Cardiac septum (tissue), 1 donor: ENCODE results near the gene SKP1. TPM values are rescaled to one million over a fixed set of nuclear protein-coding genes. Genes with fewer than 3 reads are reported as not detected.
"Not testable (repeated sequence)": the region's sequence is repeated elsewhere in the genome, so short reads cannot be mapped to it uniquely, and the experiment has no call there.

Source experiments
- DNase-seq: peaks from one replicate; pipeline ENCODE4 v3.0.0-alpha.2; 2020; ENCODE audit warnings: low spot score
- intact Hi-C: fragments of 100-400 bp; cut with DNase I; formaldehyde crosslinking; loops from one replicate; pipeline ENCODE4 v1.14.0; 2022
- long read RNA-seq: library from polyadenylated mRNA; unstranded; transcript quantifications from one replicate; pipeline ENCODE4 v2.0.0, GENCODE V29; 2021
- total RNA-seq: library from RNA; stranded (reverse); fragmentation: NEBNext Ultra II Directional; extraction: Animal tissue kit (Norgen Biotek cat#: 25700); gene quantifications from one replicate; pipeline ENCODE4 v1.2.1, GENCODE V29; 2021
- donor health status: DM: no; HTN: no; CAD: no.

The SKP1 gene
- 494 TPM for total RNA-seq
- long read RNA-seq, full-length matches to known transcripts, result 668 of 680 reads
- long read RNA-seq, partial matches to known transcripts, result 4 of 680 reads
- long read RNA-seq, other reads (novel, unspliced or antisense), result 8 of 680 reads

DNA sequence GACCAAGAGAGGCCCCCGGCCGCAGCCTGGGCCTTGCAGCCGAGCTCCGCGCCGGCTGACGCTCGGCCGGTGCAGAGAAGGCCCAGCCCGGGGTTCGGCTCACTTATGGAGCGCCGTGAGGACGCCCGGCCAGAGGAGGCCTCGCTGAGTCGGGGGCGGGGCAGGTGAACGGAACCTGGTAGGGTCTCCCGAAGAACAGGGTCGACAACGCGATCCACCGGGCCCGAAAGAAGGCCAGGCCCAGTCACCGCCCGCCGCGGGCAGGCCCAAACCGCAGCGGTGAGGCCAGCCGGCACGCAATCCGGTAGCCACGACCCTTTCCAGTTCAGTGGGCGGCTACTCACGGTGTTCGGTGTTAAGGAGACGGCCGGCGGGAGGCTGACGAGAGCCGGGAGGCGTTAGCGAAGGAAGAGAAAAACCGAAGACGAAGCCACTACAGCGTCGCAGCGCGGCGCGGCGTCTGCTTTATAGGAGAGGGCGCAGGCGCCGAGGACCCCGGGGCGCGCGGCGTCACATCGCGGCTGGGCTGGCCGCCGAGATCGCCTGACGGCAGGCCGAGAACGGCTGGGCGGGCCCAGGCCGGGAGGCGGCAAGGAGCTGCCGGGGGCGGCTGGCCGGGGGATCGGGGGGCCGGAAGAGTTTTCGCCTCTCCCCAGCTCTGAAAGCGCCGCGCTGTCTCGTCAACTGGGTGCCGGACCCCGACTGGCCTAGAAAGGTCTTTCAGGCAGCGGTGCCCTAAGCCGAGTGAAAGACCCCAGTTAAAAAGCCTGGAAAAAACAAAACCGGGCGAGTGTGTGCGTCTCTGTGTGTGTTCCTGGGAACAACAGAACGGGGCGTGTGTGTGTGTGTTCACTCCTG is at the start of gene SKP1:
SKP1 (minus strand) TSS at position 440 of the 858 bp plus-strand sequence. CDS start 2,928 bp downstream, outside the sequence.
- DNase-seq, result peak; percentile 93
- intact Hi-C loops, result loop anchor here (2.0 to 10.0 kb wide), 3 partner anchors 50 to 408 kb away; partner anchors contain the start of genes CDKL3 and PPP2CA

DNA sequence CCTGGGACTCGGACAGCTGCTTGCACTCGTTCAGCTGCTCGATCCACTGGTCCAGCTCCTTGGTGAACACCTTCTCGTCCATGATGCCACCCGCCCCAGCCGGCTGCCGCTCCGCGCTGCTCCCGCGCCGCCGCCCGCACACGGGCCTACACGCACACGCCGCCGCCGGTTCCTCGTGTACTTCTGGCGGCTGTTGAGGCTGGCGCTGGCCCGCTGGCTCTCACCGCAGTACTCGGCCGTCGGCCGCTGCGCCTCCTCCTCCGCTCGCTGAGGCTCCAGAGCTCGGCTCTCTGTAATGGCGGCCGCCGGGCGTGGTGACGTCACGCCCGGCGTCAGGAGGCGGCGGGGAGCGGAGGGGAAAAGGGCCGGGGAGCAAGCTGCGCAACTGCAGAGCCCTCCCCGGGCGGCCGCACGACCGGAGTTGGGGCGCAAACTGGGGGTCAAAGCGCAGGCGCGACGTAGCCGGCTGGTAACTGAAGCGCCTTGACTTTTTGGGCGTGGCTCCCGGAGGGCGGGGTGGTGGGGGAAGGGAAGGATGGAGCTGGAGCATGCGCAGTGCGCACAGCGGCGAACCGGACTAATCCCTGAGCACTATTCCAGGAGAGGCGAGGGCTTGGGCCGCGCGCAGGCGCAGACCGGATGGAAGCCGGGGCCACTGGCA is 49.2 kb upstream of the SKP1 start, which contains the start of gene PPP2CA:
PPP2CA (minus strand) TSS at position 294 of the 661 bp plus-strand sequence; CDS start at position 82, 212 bp downstream.
- intact Hi-C loops, result loop anchor here (1.0 to 2.0 kb wide), 2 partner anchors 17 to 49 kb away; partner anchors contain the start of gene SKP1
- DNase-seq, result peak; percentile 100

- peak; percentile 79 for DNase-seq
- intact Hi-C loops, result loop anchor here (1.0 kb wide), 1 partner anchor 16 kb away; no protein-coding TSS in a partner anchor
Observed at GRCh38 chr5:134224888-134225779, 48.4 kb upstream of the SKP1 start.

GRCh38 chr5:134223406-134224248 is 46.9 kb upstream of the SKP1 start:
- DNase-seq, result no peak
- intact Hi-C loops, result no loop called here

GRCh38 chr5:134221690-134222089 is 44.9 kb upstream of the SKP1 start:
- intact Hi-C loops, result not testable (repeated sequence)

GRCh38 chr5:134215757-134216156 is 39.0 kb upstream of the SKP1 start:
- intact Hi-C loops, result no loop called here
- DNase-seq, result no peak

More at GRCh38 chr5:134221690-134222089, 44.9 kb upstream of the SKP1 start:
- not testable (repeated sequence) for DNase-seq

DNA sequence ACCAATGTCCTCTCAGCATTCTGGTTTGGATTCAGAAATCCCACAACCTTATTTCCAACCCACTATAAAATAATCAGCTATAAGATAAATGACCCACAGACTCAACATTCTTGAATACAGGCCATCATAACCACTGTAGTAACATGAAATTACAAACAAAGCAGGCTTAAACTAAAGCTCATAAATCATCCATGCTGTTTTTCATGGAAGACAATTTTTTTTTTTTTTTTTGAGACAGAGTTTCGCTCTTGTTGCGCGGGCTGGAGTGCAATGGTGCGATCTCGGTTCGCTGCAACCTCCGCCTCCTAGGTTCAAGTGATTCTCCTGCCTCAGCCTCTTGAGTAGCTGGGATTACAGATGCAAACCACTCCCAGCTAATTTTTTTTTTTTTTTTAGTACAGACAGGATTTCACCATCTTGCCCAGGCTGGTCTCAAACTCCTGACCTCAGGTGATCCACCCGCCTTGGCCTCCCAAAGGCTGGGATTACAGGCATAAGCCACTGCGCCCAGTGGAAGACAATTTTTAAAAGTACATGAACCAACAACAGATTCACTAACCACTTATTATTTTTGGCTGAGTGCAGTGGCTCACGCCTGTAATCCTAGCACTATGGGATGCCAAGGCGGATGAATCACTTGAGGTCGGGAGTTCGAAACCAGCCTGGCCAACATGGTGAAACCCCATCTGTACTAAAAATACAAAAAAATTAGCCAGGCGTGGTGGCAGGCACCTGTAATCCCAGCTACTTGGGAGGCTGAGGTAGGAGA is 34.7 kb upstream of the SKP1 start:
- DNase-seq, intact Hi-C loops: not testable (repeated sequence)

- intact Hi-C loops, result loop anchor here (1.0 kb wide), 1 partner anchor 16 kb away; no protein-coding TSS in a partner anchor
Observed at GRCh38 chr5:134209477-134210245, 32.9 kb upstream of the SKP1 start.

DNA sequence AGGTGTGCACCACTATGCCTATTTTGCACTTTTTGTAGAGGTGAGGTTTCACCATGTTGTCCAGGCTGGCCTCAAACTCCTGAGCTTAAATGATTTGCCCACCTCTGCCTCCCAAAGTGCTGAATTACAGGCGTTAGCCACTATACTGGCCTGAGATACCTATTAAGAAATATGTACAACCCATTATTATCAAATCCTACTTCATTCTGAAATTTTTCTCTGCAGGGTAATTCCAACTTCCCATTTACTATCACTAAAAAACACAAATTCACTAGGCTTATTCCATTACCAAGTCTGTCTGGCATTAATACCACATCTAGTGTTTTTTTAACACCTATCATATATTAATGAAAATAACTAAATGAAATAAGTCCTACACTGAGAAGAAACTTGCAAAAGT is 30.9 kb upstream of the SKP1 start:
- DNase-seq, result no peak
- intact Hi-C loops, result no loop called here

More at GRCh38 chr5:134209477-134210245, 32.9 kb upstream of the SKP1 start:
- DNase-seq, result no peak

DNA sequence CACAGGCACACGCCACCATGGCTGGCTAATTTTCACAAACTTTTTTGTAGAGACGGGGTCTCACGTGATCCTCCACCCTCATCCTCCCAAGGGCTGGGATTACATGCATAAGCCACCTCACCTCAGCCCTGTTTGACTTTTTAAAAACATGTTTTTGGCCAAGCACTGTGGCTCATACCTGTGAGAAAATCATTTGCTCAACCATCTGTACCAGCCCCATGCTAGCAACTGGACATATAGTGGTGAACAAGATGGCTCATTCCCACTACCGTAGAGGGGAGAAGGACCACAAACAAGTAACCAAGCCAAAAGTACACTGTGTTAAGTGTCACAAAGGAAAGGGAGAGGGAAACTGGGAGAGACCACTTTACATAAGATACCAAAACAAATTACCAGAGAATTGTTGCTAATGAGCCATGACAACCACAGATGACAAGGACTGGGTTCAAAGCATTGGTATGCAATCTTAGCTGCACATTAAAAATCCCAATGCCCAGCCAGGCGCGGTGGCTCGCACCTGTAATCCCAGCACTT is 29.9 kb upstream of the SKP1 start:
- DNase-seq, result no peak
- intact Hi-C loops, result no loop called here

DNA sequence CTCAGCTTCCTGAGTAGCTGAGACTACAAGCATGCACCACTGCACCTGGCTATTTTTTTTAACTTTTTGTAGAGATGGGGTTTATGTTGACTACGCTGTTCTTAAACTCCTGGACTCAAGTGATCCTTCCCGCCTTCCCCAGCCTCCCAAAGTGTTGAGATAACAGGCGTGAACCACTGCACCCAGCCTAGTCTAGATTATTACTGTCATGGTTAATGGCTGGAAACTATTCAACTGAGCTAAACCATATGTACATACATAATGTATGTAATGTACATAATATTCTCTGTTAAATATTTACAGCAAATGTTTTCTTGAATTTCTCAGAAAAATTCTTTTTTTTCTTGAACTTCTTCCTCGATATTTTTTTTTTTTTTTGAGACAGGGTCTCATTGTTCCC is 27.8 kb upstream of the SKP1 start:
- no peak for DNase-seq
- intact Hi-C loops, result no loop called here

GRCh38 chr5:134203630-134204029 is 26.9 kb upstream of the SKP1 start:
- intact Hi-C loops, result no loop called here
- DNase-seq, result no peak

DNA sequence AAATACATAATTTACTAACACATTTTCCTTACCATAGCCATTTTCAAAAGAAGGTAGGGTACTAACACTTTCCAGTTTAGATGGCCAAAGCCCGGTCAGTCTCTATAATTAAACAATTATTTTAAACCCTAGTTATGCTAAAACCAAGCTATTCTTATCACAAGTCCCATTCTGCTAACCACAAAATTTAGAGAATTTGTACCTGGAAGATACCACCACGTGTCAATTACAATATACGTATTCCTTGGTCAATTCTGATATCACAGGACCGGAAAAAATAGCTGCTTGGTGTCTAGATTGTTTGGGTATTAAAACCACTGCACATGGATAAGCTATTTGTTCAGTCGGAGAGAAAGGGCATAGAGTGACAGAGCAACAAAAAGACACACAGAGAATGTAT is 18.9 kb upstream of the SKP1 start:
- intact Hi-C loops, result no loop called here
- no peak for DNase-seq

- no peak for DNase-seq
- intact Hi-C loops, result no loop called here
Observed at GRCh38 chr5:134189031-134189430, 12.3 kb upstream of the SKP1 start.

DNA sequence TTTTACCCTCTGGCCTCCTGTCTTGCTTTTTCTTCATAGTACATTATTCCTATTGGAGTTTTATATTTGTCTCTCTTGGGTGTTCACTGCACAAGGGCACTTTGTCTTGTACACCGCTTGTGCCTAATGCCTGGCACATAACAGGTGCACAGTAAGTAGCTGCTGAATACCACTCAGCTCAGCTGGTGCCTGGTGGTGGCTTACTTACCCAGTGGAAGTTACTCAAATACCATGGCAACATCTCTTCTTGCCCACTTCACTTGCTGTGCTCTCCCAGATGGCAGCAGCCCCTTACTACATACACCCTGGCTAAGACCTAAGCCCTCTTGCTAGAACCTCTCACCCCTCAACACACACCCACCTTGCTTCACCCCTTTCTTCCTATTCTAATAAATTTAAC is 11.3 kb upstream of the SKP1 start:
- DNase-seq, result no peak
- intact Hi-C loops, result no loop called here
